Stimulated activated CD8-positive, alpha-beta memory T cell treated with anti-CD3 and anti-CD28 coated beads, Interleukin-7, amount 100 ng/mL, for 1 hour (primary cell): Measurements from ENCODE around the gene LOXL1.

Experiments used
- DNase-seq, 2 donors: peaks; one replicate each; pipeline ENCODE4 v3.0.0-alpha.2; 2020; ENCODE audit warnings: low read depth in 2 of 2

Gene LOXL1

DNA sequence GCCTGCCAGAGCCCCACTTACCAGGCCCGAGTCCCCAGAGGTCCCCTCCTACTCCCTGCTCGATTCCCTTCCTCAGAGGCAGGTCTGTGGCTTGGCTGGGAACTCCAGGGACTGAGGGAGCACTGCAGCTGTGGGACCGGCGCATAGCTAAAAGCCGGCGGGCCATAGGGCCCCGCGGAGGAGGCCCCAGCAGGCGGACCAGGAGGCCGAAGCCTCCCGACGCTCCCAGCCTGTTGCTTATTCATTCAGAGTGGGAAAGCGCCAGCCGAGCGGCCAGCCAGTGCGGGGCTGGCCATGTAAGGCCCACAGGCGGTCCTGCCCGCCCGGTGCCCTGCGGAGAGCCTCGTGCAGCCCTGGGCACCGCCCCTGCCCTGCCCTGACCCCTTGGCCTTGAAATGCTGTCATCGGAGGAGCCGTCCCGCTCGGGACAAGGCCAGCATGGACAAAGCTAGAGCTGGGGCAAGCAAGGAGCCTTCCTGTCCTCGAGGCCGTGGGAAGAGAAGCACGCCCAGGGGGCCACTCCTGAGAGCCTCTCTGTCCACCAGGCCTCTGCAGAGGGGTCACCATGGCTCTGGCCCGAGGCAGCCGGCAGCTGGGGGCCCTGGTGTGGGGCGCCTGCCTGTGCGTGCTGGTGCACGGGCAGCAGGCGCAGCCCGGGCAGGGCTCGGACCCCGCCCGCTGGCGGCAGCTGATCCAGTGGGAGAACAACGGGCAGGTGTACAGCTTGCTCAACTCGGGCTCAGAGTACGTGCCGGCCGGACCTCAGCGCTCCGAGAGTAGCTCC, at the start of gene LOXL1:
Gene LOXL1, plus strand, starts transcription at position 244 of the 784 bp plus-strand sequence. Its CDS starts 322 bp downstream, at position 566.
- no peak for DNase-seq

DNA sequence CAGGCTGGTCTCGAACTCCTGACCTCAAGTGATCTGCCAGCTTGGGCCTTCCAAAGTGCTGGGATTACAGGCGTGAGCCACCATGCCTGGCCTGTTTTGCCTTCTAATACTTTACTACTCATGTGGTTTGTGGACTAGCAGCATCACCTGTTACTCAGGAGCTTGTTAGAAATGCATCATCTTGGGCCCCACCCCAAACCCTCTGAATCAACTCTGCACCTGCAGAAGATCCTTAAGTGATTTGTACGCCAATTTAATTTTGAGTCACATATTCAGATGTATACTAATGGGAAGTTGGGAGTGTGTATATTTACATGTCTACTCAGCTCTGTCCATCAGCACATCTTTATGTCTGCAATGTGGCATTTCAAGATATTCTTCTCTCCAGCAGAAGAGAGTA, 46.8 kb upstream of the LOXL1 start:
- no peak for DNase-seq

DNA sequence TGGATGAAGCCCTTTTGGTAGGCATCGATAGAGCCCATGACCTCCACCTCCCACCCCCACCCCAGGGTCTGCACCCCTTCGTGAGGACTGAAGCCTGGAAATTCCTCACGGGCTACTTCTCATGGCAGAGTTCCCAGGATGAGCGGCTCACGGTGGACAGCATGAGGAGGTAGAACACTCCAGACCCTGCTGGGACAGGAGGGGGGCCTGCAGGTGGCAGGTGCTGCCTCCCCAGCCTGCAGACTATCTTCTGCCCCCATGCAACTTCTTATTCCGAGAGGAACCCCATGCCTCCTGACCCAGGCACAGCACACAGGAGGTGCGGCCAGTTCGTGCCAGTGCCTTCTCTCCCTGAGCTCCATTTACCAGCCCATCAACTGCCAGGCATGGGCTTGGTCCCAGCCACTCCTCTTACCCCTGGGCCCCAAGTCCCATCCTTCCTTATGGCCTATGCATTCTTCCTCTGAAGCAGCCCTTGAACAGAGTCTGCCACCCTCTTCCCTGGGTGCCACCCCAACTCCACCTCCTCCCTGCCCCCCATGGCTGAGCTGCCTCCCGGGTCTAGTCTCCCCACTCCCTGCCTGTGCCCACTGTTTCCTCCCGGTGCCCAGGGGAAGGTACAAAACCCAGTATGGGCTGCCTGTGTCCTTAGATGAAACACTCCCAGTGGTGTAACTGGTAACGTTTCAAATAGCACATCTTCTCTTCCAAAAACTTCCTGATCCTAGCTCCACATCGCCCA, 44.5 kb upstream of the LOXL1 start:
- DNase-seq = no peak

DNA sequence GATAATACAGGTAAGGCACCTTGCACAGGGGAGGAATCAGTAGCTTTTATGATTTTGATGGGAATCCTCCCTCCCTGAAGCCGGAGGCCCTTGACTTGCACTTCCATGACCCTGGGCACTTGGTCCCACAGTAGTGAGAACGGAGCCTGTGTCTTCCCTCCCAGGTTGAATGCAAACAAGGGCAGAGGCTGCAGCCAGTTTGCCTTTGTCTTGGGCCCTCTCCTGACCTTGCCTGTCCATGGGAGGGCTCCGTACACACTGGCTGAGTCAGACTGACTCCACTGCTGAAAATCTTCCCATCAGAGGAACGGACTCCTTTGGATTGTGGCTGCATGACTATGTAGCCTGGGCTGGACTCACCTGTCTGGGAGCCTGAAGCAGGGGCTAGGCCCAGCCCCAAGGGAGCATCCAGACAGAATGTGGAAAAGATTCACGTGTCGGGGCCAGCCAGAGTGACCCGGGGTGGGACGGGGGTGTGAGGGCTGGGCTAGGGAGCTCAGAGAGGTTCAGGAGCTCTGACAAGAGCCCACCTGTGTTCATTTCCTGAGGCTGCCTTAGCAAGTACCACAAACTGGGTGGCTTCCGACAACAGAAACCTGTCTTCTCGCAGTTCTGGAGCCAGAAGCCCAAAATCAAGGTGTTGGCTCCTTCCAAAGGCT, 43.4 kb upstream of the LOXL1 start:
- no peak for DNase-seq

- no peak for DNase-seq
These were observed 42.1 kb upstream of the LOXL1 start for GRCh38 chr15:73884159-73884558.

- DNase-seq = no peak
These were observed 40.1 kb upstream of the LOXL1 start for GRCh38 chr15:73885954-73886700.

- no peak for DNase-seq
These were observed 39.4 kb upstream of the LOXL1 start for GRCh38 chr15:73886717-73887345.

- no peak for DNase-seq
These were observed 38.8 kb upstream of the LOXL1 start for GRCh38 chr15:73887481-73887880.

DNA sequence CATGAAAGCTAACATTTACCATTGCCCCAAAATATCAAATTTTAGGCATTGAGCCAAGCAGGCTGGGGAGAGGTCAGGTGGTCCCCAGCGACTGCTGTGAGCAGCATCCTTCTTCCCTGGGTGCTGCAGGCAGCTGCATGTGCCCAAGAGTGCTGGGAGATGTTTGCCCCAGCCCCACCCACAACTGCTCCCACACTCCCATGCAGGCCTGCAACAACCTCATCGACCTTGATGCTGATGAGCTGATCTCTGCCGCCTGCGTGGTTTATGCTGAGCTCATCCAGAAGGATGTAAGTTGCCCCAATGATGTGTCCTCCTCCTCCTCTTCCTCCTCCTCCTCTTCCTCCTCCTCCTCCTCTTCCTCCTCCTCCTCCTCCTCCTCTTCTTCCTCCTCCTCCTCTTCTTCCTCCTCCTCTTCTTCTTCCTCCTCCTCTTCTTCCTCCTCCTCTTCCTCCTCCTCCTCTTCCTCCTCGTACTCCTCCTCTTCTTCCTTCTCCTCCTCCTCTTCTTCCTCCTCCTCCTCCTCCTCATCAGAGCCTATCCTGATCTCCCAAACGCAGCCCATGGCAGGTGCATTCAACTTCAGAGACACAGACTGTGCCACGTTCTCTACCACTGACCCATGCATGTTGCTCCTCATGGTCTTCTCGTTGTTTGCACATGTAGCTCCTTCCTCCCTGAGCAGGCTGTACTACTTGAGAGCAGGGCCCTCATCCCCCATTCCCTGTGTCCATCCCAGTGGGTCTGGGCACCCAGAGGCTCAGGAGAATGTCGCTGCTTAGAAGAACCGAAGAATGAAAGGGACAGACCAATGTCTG, 37.8 kb upstream of the LOXL1 start:
- no peak for DNase-seq

DNA sequence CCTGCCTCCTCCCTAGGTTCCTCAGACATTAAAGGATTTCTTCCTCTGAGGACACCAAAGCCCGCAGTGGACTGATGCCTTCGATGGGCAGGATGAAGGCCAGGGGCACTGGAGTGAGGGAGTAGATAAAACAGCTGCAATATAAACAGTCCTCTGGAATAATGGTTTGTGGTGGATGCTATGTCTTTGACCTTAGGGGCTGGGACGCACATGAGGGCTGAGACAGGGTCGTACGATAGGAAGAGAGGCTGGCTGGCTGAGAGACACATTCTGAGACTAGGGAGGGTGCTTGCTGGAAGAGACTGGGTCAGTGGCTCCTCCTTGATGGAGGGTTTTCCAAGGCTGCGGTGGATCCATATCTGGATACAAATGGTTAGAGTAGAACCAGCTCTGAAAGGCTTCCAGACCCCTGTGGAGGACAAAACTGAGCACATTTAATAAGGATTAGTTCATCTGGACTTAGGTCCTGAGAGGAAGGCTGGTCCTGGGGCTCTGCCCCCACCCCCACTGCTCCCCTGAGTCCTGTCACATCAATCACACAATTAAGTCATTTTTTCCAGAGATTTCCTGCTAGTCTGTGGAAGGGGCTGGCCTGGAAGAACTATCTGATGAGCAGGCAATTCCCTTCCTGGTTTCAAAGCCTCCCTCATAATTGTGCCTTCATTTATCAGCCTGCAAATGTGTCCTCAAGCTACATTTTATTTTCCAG, 37.1 kb upstream of the LOXL1 start:
- DNase-seq = no peak

- DNase-seq = no peak
These were observed 36.5 kb upstream of the LOXL1 start for GRCh38 chr15:73889762-73890124.

DNA sequence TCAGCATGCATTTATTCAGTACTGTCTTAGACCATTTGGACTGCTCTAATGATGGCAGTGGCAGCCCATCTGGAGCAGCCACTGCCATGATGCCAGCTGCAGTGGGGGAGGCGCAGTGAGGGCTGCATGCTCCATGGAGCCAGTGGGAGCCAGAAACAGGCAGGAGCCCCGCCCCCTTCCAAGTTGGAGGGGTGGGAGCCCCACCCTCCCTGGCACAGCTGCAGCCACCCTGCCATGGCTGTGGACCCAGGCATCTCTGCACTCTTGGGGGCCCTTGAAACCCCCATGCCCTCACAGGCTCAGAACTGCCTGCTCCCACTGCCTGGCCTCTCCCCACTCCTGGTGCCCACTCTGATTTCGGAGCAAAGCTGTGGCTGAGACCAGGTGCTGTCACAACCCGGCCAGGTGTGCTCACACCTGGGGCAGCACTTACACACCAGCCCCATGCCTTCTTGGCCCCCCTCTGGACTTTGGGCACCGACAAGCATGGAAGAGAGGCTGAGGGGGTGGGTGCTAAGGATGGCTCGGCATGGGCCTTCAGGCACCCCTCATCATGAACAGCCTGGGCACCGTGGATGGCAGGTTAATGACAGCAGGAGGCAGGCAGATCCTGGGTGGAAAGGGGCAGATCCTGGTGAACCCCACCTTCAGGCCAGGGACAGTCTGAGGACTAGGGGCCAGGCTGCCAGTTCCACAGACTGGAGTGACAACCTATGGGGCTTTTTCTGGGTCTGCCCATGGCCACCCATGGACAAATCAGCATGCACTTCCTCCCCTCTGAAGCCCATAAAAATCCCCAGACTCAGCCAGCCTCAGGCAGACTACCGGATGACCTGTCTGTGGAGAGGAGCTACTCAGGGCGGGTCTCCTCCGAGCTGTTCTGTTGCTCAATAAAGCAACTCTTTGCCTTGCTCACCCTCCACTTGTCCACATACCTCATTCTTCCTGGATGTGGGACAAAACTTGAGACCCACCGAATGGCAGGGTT, 34.6 kb upstream of the LOXL1 start:
- no peak for DNase-seq

- DNase-seq = no peak
These were observed 33.6 kb upstream of the LOXL1 start for GRCh38 chr15:73892446-73893226.

- no peak for DNase-seq
These were observed 32.0 kb upstream of the LOXL1 start for GRCh38 chr15:73894133-73894814.

DNA sequence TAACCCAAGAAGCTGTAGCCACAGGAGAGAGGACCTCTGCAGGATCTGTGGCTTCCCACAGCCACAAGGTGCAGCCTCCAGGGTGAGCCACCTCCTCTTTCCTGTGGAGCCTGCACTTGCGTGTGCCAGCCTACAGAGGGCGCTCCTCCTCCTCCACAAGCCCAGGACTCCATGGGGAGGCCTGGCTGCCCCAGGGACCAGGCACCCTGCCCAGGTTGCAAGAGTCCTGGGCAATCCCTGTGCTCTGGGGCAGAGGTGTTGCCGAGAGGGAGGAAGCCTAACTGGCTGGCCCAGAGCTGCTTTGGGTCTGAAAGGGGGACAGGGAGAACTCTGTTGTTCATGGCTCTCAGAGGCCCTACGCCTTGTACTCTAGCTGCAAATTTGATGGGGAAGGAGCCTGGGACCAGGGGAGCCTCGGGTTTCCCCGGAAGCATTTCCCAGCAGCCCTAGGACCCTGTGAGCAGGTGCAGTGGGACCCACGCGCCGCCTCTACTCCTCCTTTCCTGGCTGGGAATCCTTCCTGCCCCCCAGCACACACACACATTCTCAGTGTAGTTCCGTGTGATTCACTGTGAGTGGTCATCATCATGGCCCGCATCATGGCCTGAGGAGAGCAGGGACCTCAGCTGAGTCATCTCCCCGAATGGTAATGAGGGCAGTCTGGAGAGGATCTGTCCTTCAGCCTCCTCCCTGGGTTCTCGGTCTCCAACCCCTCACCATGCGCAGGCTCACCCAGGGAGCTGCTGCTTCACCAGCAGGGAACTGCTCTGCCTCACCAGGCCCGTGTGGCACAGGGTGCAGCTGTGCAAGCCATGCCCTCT, 28.6 kb upstream of the LOXL1 start:
- peak in 1 of 2 donors; percentile 19 for DNase-seq
